Neural crest cell (in vitro differentiated cells): ENCODE measurements around the gene SPATS2. TPM values are rescaled to one million over a fixed set of nuclear protein-coding genes. Genes with fewer than 3 reads are reported as not detected.
"Not testable (repeated sequence)": the region's sequence is repeated elsewhere in the genome, so short reads cannot be mapped to it uniquely, and the experiment has no call there.

Source experiments
- DNase-seq: peaks from one replicate; pipeline ENCODE4 v3.0.0; 2021; ENCODE audit warnings: low read depth, mixed read lengths, low spot score
- H3K27ac Mint-ChIP-seq: one replicate; pipeline ENCODE4 v1.8.0; 2021; ENCODE audit warnings: mild to moderate bottlenecking, mixed read lengths; ENCODE audit not compliant: unreplicated experiment
- H3K27me3 Mint-ChIP-seq: 2 replicates; pipeline ENCODE4 v1.8.0; 2021; ENCODE audit warnings: low read depth, mild to moderate bottlenecking, mixed read lengths
- H3K36me3 Mint-ChIP-seq: 2 replicates; pipeline ENCODE4 v1.8.0; 2021; ENCODE audit warnings: low read depth, mild to moderate bottlenecking, mixed read lengths
- H3K4me1 Mint-ChIP-seq: 2 replicates; pipeline ENCODE4 v1.8.0; 2021; ENCODE audit warnings: mixed read lengths
- H3K4me3 Mint-ChIP-seq: one replicate; pipeline ENCODE4 v1.8.0; 2021; ENCODE audit warnings: mild to moderate bottlenecking, mixed read lengths
- H3K9me3 Mint-ChIP-seq: 2 replicates; pipeline ENCODE4 v1.8.0; 2021; ENCODE audit warnings: mixed read lengths
- CTCF ChIP-seq: fragments of 200-600 bp; sonication (generic); conservative IDR thresholded peaks from 2 replicates; pipeline ENCODE4 v1.5.0; 2021; ENCODE audit warnings: antibody characterized with exemption, mild to moderate bottlenecking
- long read RNA-seq: library from polyadenylated mRNA; unstranded; transcript quantifications from one replicate; pipeline ENCODE4 v2.0.0, GENCODE V29; 2020
- total RNA-seq: library from RNA; stranded (reverse); gene quantifications from 2 replicates; pipeline ENCODE4 v1.2.1, GENCODE V29; 2021

The SPATS2 gene
- 45.2 and 45.7 TPM in 2 replicates for total RNA-seq
- long read RNA-seq, transcript SPATS2-222 (14 exons, 2,993 nt) = major isoform, 5 of 17 reads
- long read RNA-seq, partial matches to known transcripts = 7 of 17 reads
- long read RNA-seq, other reads (novel, unspliced or antisense) = 1 of 17 reads

- Mint-ChIP-seq H3K4me3 (peak within 1 kb of the TSS; percentile 92), H3K36me3 (peaks cover under 1% of the 10 kb centered on the region), H3K27me3 (no peaks in the 10 kb centered on the region), H3K27ac (peak within 1 kb of the TSS; percentile 99), H3K4me1 (peaks cover 30% of the 10 kb centered on the region), H3K9me3 (no peaks in the 10 kb centered on the region)
- TF ChIP-seq CTCF = no peak
- peak; percentile 99 for DNase-seq
These were observed at the start of gene SPATS2 for GRCh38 chr12:49367381-49368239. SPATS2 (plus strand) TSS chr12:49367462; CDS start chr12:49461013, 93,551 bp downstream.

GRCh38 chr12:49320411-49321103 is 46.7 kb upstream of the SPATS2 start:
- peaks cover 14% of the 10 kb centered on the region for H3K27me3 Mint-ChIP-seq

GRCh38 chr12:49322367-49322707 is 44.9 kb upstream of the SPATS2 start:
- peaks cover 24% of the 10 kb centered on the region for H3K4me1 Mint-ChIP-seq
- H3K9me3 Mint-ChIP-seq = no peaks in the 10 kb centered on the region

More at GRCh38 chr12:49320411-49321103, 46.7 kb upstream of the SPATS2 start:
- H3K36me3 Mint-ChIP-seq, DNase-seq, H3K27ac Mint-ChIP-seq, H3K9me3 Mint-ChIP-seq: not testable (repeated sequence)
- Mint-ChIP-seq H3K4me3 (peak overlapping the region; percentile 52), H3K4me1 (peaks cover 24% of the 10 kb centered on the region)

GRCh38 chr12:49322708-49323523 is 44.3 kb upstream of the SPATS2 start, which contains the start of gene TROAP:
TROAP (plus strand) TSS chr12:49323255; CDS start chr12:49323609, 354 bp downstream.
- H3K36me3 Mint-ChIP-seq = peaks cover 4% of the 10 kb centered on the region
- peak within 1 kb of the TSS; percentile 99 for H3K4me3 Mint-ChIP-seq
- TF ChIP-seq CTCF = no peak
- H3K27ac Mint-ChIP-seq = peak within 1 kb of the TSS; percentile 93
- DNase-seq = peak; percentile 97
- peaks cover 14% of the 10 kb centered on the region for H3K27me3 Mint-ChIP-seq
- no peaks in the 10 kb centered on the region for H3K9me3 Mint-ChIP-seq
- peaks cover 24% of the 10 kb centered on the region for H3K4me1 Mint-ChIP-seq

More at GRCh38 chr12:49322367-49322707, 44.9 kb upstream of the SPATS2 start:
- DNase-seq = no peak
- Mint-ChIP-seq H3K27me3 (peaks cover 14% of the 10 kb centered on the region), H3K4me3 (peak overlapping the region; percentile 99), H3K27ac (peak overlapping the region; percentile 67), H3K36me3 (peaks cover 2% of the 10 kb centered on the region)
- TF ChIP-seq CTCF = no peak

- H3K36me3 Mint-ChIP-seq = peaks cover 5% of the 10 kb centered on the region
- H3K4me3 Mint-ChIP-seq = peak overlapping the region; percentile 99
- peaks cover 24% of the 10 kb centered on the region for H3K4me1 Mint-ChIP-seq
- H3K27ac Mint-ChIP-seq = peak overlapping the region; percentile 93
- no peak for DNase-seq
- peaks cover 14% of the 10 kb centered on the region for H3K27me3 Mint-ChIP-seq
- H3K9me3 Mint-ChIP-seq = no peaks in the 10 kb centered on the region
- no peak for TF ChIP-seq CTCF
These were observed 43.7 kb upstream of the SPATS2 start for GRCh38 chr12:49323524-49324097.
